GM12878 (cell line): ENCODE data around the gene TMEM161A. TPM values are rescaled to one million over a fixed set of nuclear protein-coding genes. Genes with fewer than 3 reads are reported as not detected.
A peak's percentile ranks its signal among the peaks of the same experiment; 100 is the strongest.

Experiments used
- ATF3 ChIP-seq: IDR thresholded peaks from 2 replicates; pipeline ENCODE4 v1.6.1; 2011; ENCODE audit warnings: low read depth, mild to moderate bottlenecking, low read length, moderate library complexity, borderline replicate concordance; ENCODE audit errors: extremely low read depth
- BHLHE40 ChIP-seq, 2 experiments: fragments of 450-650 bp in 1 of 2; IDR thresholded peaks; 2 replicates each; pipeline ENCODE4 v1.6.1; 2011 to 2017; ENCODE audit warnings: low read depth in 2 of 2, borderline replicate concordance in 1 of 2, improper control_type of control experiment in 1 of 2, low read length in 1 of 2, mild to moderate bottlenecking in 1 of 2
- CREB1 ChIP-seq: IDR thresholded peaks from 2 replicates; pipeline ENCODE4 v1.6.1; 2012; ENCODE audit warnings: low read depth, mild to moderate bottlenecking, inconsistent platforms
- CUX1 ChIP-seq: IDR thresholded peaks from 2 replicates; pipeline ENCODE4 v1.6.1; 2012; ENCODE audit warnings: improper control_type of control experiment, low read depth, low read length; ENCODE audit not compliant: insufficient replicate concordance
- HDGF ChIP-seq: fragments of 450-650 bp; IDR thresholded peaks from 2 replicates; pipeline ENCODE4 v1.6.1; 2016; ENCODE audit warnings: antibody characterized with exemption
- IKZF1 ChIP-seq: fragments of 450-650 bp; conservative IDR thresholded peaks from 2 replicates; pipeline ENCODE4 v1.6.1; 2017; ENCODE audit warnings: antibody characterized with exemption, mild to moderate bottlenecking
- MEF2B ChIP-seq: fragments of 450-650 bp; IDR thresholded peaks from 2 replicates; pipeline ENCODE4 v1.6.1; 2018; ENCODE audit warnings: mild to moderate bottlenecking, moderate library complexity; ENCODE audit not compliant: partially characterized antibody, poor library complexity, severe bottlenecking
- NR2C2 ChIP-seq: IDR thresholded peaks from 2 replicates; pipeline ENCODE4 v1.6.1; 2011; ENCODE audit warnings: borderline replicate concordance, low read depth; ENCODE audit not compliant: control insufficient read depth, insufficient read length
- RBBP5 ChIP-seq: fragments of 200-600 bp; sonication (generic); conservative IDR thresholded peaks from 2 replicates; pipeline ENCODE4 v1.6.1; 2016
- RFX5 ChIP-seq: IDR thresholded peaks from 2 replicates; pipeline ENCODE4 v1.6.1; 2011; ENCODE audit warnings: low read depth, low read length, improper control_type of control experiment
- WRNIP1 ChIP-seq: IDR thresholded peaks from 2 replicates; pipeline ENCODE4 v1.6.1; 2011; ENCODE audit warnings: low read depth, low read length, improper control_type of control experiment, borderline replicate concordance
- ZBTB4 ChIP-seq: fragments of 450-650 bp; formaldehyde crosslinking; IDR thresholded peaks from 2 replicates; pipeline ENCODE4 v1.4.0; 2022; ENCODE audit warnings: mild to moderate bottlenecking, moderate library complexity
- ZBTB40 ChIP-seq: fragments of 450-650 bp; IDR thresholded peaks from 2 replicates; pipeline ENCODE4 v1.6.1; 2016; ENCODE audit warnings: mild to moderate bottlenecking, moderate library complexity, borderline replicate concordance
- ZNF207 ChIP-seq: fragments of 450-650 bp; IDR thresholded peaks from 2 replicates; pipeline ENCODE4 v1.6.1; 2014; ENCODE audit warnings: antibody characterized with exemption, mild to moderate bottlenecking, borderline replicate concordance
- polyA plus RNA-seq, 11 experiments: library from polyadenylated mRNA; depleted of rRNA in 4 of 11; unstranded in 6 of 11; stranded (reverse) in 5 of 11; fragments of >200 nt; fragmentation: Nextera tagmentation in 4 of 11; fragmentation: Illumina TruSeq in 1 of 11; extraction: Ambion mirVana in 4 of 11; extraction: Trizol in 1 of 11; gene quantifications; 1 replicate in 1 of 11; 2 replicates in 10 of 11; pipeline versions ENCODE4 v1.2.1 to v1.2.3, GENCODE V29; 2011 to 2016; ENCODE audit warnings: inconsistent platforms in 2 of 11, missing spikeins in 2 of 11, low read depth in 1 of 11
- total RNA-seq, 4 experiments: library from RNA; depleted of rRNA in 3 of 4; stranded (reverse); fragments of >200 nt in 3 of 4; fragmentation: Illumina TruSeq in 1 of 4; extraction: Trizol in 1 of 4; gene quantifications; 2 replicates each; pipeline versions ENCODE4 v1.2.1 to v1.2.3, GENCODE V29; 2013 to 2021

TMEM161A gene
- total and polyA plus RNA-seq, 10 of the 15 experiments (the other 5 are each of a cell fraction or from before 2014, with no cell fraction given) = 1.1 to 37.1 (median 19.0) TPM

- TF ChIP-seq CUX1 = no peak
- TF ChIP-seq RBBP5 = no peak
- TF ChIP-seq CREB1 = no peak
- no peak for TF ChIP-seq NR2C2
- TF ChIP-seq ZBTB4 (CRISPR knock-in tag) = no peak
- TF ChIP-seq BHLHE40 (IDR thresholded peaks at IDR 0.05; ENCODE audit: borderline replicate concordance in 1 of 2, low read depth in 2 of 2, low read length in 1 of 2) = peak in 1 of 2 experiments; percentile 20; a peak in 1 of 4 replicates
- no peak for TF ChIP-seq RFX5
- 0 out of 2 replicates have a peak, but pooled peaks have one; percentile 63 for TF ChIP-seq HDGF
- TF ChIP-seq ZNF207 = no peak
- peak; percentile 67 for TF ChIP-seq IKZF1
- TF ChIP-seq MEF2B = peak; percentile 14
- TF ChIP-seq WRNIP1 = no peak
- no peak for TF ChIP-seq ZBTB40
- no peak for TF ChIP-seq ATF3
These were observed 19.5 kb upstream of the TMEM161A start (continued) for GRCh38 chr19:19157808-19158207.
